Adipocyte (in vitro differentiated cells): ENCODE measurements around the gene CDH4.

Experiments
- DNase-seq: peaks from one replicate; pipeline ENCODE4 v3.0.0-alpha.2; 2015; ENCODE audit warnings: low read depth
- H3K27me3 ChIP-seq: replicated peaks from 2 replicates; pipeline ENCODE4 v1.7.0; 2013; ENCODE audit warnings: mild to moderate bottlenecking, low read length, moderate library complexity; ENCODE audit not compliant: control insufficient read depth, insufficient read depth
- H3K36me3 ChIP-seq: 2 replicates; pipeline ENCODE4 v1.7.0; 2013; ENCODE audit warnings: low read length, mild to moderate bottlenecking, moderate library complexity; ENCODE audit not compliant: control insufficient read depth, insufficient read depth, severe bottlenecking
- H3K4me1 ChIP-seq: 2 replicates; pipeline ENCODE4 v1.7.0; 2013; ENCODE audit warnings: mild to moderate bottlenecking, low read length, moderate library complexity; ENCODE audit not compliant: control insufficient read depth, insufficient read depth
- H3K4me3 ChIP-seq: 2 replicates; pipeline ENCODE4 v1.7.0; 2013; ENCODE audit warnings: mild to moderate bottlenecking, low read length, moderate library complexity
- H3K9ac ChIP-seq: 2 replicates; pipeline ENCODE4 v1.7.0; 2013; ENCODE audit warnings: mild to moderate bottlenecking, low read length, moderate library complexity
- H3K9me3 ChIP-seq: 2 replicates; pipeline ENCODE4 v1.7.0; 2013; ENCODE audit warnings: mild to moderate bottlenecking, low read length, moderate library complexity; ENCODE audit not compliant: control insufficient read depth

CDH4 gene

GRCh38 chr20:61573415-61574305, 321.6 kb downstream of the CDH4 start:
- no peaks in the 10 kb centered on the region for H3K4me1 ChIP-seq
- H3K4me3 ChIP-seq, result no peak overlapping the region
- H3K9me3 ChIP-seq, result peaks cover 3% of the 10 kb centered on the region
- DNase-seq, result no peak
- no peaks in the 10 kb centered on the region for H3K36me3 ChIP-seq
- no peak overlapping the region for H3K9ac ChIP-seq
- H3K27me3 ChIP-seq, result peaks cover 20% of the 10 kb centered on the region

- peaks cover 3% of the 10 kb centered on the region for H3K9me3 ChIP-seq
- no peak for DNase-seq
- no peak overlapping the region for H3K4me3 ChIP-seq
- no peaks in the 10 kb centered on the region for H3K4me1 ChIP-seq
- no peak overlapping the region for H3K9ac ChIP-seq
- H3K27me3 ChIP-seq, result peaks cover 17% of the 10 kb centered on the region
- H3K36me3 ChIP-seq, result no peaks in the 10 kb centered on the region
Measured at GRCh38 chr20:61575151-61575937, 323.3 kb downstream of the CDH4 start.

GRCh38 chr20:61576372-61576771, 324.3 kb downstream of the CDH4 start:
- Histone ChIP-seq H3K4me1 (no peaks in the 10 kb centered on the region), H3K27me3 (peaks cover 13% of the 10 kb centered on the region), H3K36me3 (no peaks in the 10 kb centered on the region), H3K9ac (no peak overlapping the region), H3K9me3 (peaks cover 3% of the 10 kb centered on the region), H3K4me3 (no peak overlapping the region)
- no peak for DNase-seq

- Histone ChIP-seq H3K9me3 (peaks cover 3% of the 10 kb centered on the region), H3K4me3 (no peak overlapping the region), H3K9ac (no peak overlapping the region), H3K4me1 (no peaks in the 10 kb centered on the region), H3K36me3 (no peaks in the 10 kb centered on the region), H3K27me3 (peaks cover 13% of the 10 kb centered on the region)
- no peak for DNase-seq
Measured at GRCh38 chr20:61577065-61577464, 325.0 kb downstream of the CDH4 start.

GRCh38 chr20:61579908-61580307, 327.8 kb downstream of the CDH4 start:
- peaks cover 3% of the 10 kb centered on the region for H3K27me3 ChIP-seq
- H3K9ac ChIP-seq, result no peak overlapping the region
- no peaks in the 10 kb centered on the region for H3K36me3 ChIP-seq
- no peak for DNase-seq
- H3K4me1 ChIP-seq, result no peaks in the 10 kb centered on the region
- no peak overlapping the region for H3K4me3 ChIP-seq
- peaks cover 3% of the 10 kb centered on the region for H3K9me3 ChIP-seq

GRCh38 chr20:61580958-61581824, 329.1 kb downstream of the CDH4 start:
- Histone ChIP-seq H3K36me3 (no peaks in the 10 kb centered on the region), H3K4me3 (no peak overlapping the region), H3K9me3 (no peaks in the 10 kb centered on the region), H3K9ac (no peak overlapping the region), H3K27me3 (peaks cover 3% of the 10 kb centered on the region), H3K4me1 (no peaks in the 10 kb centered on the region)
- no peak for DNase-seq

- Histone ChIP-seq H3K9me3 (no peaks in the 10 kb centered on the region), H3K9ac (no peak overlapping the region), H3K27me3 (peaks cover 3% of the 10 kb centered on the region), H3K4me1 (no peaks in the 10 kb centered on the region), H3K36me3 (no peaks in the 10 kb centered on the region), H3K4me3 (no peak overlapping the region)
- DNase-seq, result no peak
Measured at GRCh38 chr20:61581825-61582188, 329.7 kb downstream of the CDH4 start.

- no peak overlapping the region for H3K4me3 ChIP-seq
- H3K9ac ChIP-seq, result no peak overlapping the region
- no peaks in the 10 kb centered on the region for H3K9me3 ChIP-seq
- H3K27me3 ChIP-seq, result peaks cover 3% of the 10 kb centered on the region
- DNase-seq, result no peak
- no peaks in the 10 kb centered on the region for H3K4me1 ChIP-seq
- H3K36me3 ChIP-seq, result no peaks in the 10 kb centered on the region
Measured at GRCh38 chr20:61582196-61582923, 330.3 kb downstream of the CDH4 start.

- Histone ChIP-seq H3K9me3 (no peaks in the 10 kb centered on the region), H3K4me3 (no peak overlapping the region), H3K36me3 (no peaks in the 10 kb centered on the region), H3K4me1 (peaks cover 7% of the 10 kb centered on the region), H3K9ac (no peak overlapping the region), H3K27me3 (no peaks in the 10 kb centered on the region)
- no peak for DNase-seq
Measured at GRCh38 chr20:61583356-61583755, 331.3 kb downstream of the CDH4 start.

GRCh38 chr20:61584851-61585250, 332.8 kb downstream of the CDH4 start:
- Histone ChIP-seq H3K4me1 (peaks cover 17% of the 10 kb centered on the region), H3K9ac (no peak overlapping the region), H3K4me3 (no peak overlapping the region), H3K27me3 (no peaks in the 10 kb centered on the region), H3K9me3 (no peaks in the 10 kb centered on the region), H3K36me3 (no peaks in the 10 kb centered on the region)
- DNase-seq, result no peak
